Stimulated activated CD4-positive, alpha-beta T cell treated with anti-CD3 and anti-CD28 coated beads, Interleukin-4, amount 100 ng/mL, for 48 hours (primary cell): ENCODE results near the gene KAZN.
A peak's percentile ranks its signal among the peaks of the same experiment; 100 is the strongest.

Experiments used
- DNase-seq, 2 donors: peaks; one replicate each; pipeline ENCODE4 v3.0.0-alpha.2; 2020; ENCODE audit warnings: low read depth in 2 of 2

Gene KAZN

DNA sequence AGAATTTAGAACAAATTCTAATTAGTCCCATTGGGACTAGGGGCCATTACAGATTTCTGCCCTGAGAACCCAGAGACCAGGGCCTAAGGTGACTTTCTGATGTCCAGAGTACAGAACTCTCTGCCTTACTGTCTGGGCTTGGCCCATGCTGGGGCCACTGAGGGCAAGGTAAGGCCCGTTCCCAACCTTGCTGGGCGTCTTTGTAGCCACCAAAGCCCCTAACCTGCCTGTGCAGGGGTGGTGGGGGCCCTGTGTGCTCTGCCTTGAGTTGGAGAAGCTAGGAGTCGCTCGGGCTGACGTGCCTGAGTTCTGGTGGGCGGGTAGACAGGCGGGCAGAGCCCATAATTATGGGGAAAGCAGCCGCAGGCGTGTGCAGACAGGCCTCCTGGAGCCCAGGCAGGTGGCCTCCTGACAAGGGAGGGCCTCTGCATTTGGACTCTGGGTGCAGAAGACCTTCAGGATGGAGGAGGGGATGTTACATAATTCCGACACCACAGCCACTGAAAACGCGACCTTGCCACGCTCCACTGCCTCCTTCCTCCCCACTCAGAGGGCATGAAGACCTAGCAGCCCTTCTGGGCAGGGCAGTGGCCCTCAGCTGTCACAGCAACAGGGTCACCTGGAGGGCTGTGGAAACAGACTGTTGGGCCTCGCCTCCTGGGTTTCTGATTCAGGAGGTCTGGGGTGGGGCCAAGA lies 315.1 kb downstream of the KAZN start:
- no peak for DNase-seq

DNA sequence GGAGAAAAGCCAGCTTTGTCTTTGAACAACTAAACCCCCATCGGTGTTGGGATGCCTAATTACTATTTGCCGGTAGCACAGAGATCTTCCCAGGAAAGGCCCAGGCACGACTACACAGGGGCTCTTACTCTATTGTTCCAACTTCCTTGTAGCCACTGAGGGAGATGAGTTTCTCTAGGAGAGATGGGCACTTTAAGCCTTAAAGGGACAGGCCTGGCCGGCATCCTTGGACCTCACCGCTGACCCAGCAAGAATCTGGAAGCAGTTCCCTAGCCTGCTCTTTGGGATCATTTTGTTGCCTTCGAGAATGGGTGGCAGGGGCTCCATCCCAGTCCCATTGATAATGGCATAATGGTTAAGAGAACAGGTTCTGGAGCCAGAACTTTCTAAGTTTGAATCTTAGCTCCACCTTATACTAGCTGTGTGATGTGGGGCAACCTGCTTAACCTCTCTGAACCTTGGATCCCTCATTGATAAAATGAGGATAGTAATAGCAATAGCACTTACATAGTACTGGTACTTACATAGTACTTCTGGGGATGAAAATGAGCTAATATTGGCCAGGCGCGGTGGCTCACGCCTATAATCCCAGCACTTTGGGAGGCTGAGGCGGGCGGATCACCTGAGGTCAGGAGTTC lies 316.0 kb downstream of the KAZN start:
- no peak for DNase-seq

DNA sequence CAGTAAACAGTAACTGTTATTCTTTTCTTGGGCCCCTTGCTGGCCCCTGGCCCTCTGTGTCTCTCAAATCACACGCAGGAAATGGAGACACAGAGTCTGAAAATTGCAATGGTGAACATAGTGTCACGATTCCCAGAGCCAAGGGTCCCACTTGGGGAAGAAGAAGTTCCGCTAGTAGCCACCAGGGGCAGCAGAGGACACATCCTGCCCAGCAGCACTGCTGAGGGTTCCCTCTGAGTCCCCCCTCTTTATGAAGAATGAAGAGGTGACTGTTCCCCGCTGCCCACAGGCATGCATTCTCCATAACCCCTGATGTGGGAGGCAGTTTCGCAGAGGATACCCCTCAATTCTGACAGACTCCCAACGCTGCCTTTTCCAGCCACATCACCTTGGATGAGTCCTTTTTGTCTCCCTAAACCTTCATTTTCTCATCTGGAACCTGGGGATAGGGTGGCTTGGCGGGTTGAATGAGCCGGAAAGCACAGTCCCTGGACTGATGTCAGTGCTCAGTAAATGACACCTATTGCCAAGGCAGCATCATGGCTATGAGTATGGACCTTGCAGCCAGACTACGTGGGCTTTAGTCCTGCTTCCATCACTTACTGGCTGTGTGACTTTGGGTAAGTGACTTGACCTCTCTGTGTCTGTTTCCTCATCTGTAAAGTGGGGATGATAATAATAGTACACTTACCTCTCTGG lies 317.0 kb downstream of the KAZN start:
- peak; percentile 23 to 31 for DNase-seq

DNA sequence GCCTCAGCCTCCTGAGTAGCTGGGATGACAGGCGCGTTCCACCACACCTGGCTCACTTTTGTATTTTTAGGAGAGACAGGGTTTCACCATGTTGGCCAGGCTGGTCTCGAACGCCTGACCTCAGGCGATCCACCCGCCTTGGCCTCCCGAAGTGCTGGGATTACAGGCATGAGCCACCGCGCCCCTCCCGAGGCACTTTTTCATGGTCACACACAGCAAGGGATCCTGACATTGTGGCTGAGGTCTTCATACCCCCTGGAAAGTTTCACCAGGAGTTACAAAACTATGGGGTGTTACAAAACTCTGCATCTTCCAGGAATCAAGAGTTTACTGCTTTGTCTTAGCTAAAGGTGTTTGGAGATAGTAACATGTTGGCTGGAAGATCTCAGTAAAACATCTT lies 320.8 kb downstream of the KAZN start:
- no peak for DNase-seq

- no peak for DNase-seq
Observed at GRCh38 chr1:14919751-14920150, 321.3 kb downstream of the KAZN start.

- no peak for DNase-seq
Observed at GRCh38 chr1:14921057-14921456, 322.6 kb downstream of the KAZN start.

- DNase-seq, result no peak
Observed at GRCh38 chr1:14922942-14923726, 324.6 kb downstream of the KAZN start.

- DNase-seq, result peak; percentile 8 to 13
Observed at GRCh38 chr1:14923727-14924452, 325.4 kb downstream of the KAZN start.

DNA sequence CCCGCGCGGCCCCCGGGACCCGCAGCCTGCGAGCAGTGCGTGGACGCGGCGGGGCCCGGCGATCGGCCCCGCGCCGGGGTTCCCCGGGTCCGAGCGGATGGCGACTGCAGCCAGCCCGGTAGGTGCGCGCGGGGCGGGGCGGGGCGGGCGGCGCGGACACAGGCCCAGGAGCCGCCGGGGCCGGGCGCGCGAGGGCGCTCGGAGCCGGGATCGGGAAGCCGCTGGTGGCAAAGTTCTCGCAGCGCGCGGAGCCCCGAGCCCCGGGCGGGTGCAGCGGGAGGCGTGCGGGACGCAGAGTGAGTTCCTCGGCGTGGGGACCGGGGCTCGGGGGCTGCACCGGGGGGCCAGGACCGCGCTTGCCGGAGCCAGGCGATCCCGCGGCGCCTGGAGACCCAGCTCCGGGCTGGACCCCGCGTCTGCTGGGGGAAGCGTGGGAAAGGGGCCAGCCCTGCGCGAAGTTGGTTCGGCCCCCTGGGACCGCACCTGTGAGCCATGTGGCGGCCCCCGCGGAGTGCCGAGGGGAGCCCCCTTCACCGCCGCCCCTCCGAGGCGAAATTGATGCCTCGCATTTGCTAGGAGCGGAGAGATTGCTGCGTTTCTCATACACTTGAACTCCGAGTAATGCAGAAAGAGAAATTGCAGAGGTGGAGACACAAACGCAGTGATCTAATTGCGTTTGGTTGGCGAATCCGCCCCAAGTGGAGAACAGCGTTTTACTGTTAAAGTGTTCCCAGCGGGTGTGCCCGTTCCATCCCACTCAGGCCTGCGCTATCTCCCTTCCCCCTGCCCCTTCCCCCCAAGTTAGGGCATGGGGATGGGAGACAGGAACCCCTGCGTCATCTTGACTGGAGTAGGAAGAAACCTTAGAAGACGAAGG lies 326.2 kb downstream of the KAZN start:
- DNase-seq, result no peak

- no peak for DNase-seq
Observed at GRCh38 chr1:14925336-14926136, 327.1 kb downstream of the KAZN start.

GRCh38 chr1:14926229-14926628 lies 327.7 kb downstream of the KAZN start:
- DNase-seq, result no peak

DNA sequence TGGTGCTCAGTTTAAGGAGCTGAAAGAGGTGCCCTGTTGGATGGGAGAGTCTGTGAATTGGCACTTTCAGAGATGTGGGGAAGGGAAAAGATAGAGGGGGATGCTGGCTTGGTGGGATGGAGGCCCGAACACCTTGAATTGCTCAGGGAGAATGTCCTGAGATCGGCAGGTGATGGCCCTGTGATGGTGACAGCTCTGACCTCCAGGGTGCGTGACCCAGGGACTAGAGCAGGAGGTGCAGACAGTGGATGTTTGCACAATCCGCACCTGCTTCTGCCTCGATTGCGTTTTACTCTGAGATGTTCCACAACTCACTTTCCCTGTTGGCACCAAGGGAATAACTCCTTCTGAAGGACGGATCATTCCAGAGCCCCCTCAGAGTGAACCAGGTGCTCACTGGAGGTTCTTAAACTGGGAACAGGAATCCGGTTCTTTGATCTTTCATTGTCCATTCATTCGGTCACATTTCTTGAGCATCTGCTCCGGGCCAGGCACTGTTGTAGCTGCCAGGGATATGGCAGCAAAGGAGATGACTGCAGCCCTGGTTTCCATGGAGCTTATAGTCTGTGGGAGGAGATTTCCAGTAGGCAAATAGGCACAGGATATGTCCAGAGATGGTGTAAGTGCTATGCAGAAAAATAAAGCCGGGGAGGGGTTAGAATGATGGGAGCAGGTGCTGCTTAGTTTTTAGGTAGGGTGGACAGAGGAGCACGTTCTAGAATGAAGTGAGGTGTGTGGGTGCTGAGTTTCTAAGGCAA lies 328.5 kb downstream of the KAZN start:
- no peak for DNase-seq

DNA sequence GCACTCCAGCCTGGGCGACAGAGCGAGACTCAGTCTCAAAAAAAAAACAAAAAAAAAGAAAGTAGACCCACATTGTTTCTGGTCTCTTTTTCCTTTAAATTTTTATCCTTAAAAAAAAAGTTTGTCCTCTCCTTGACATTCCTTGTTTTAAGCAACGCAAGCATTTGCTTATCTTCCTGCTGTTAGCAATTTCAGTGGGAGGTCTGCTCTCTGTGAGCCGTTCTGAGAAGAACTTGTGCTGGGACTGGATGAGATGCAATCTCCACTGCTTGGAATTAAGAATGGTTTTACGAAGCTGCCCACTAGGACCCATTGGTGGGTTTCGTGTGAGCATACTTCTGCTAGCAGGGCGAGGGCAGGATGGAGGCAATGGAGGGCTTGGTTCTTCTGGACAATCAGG lies 329.9 kb downstream of the KAZN start:
- DNase-seq, result no peak

DNA sequence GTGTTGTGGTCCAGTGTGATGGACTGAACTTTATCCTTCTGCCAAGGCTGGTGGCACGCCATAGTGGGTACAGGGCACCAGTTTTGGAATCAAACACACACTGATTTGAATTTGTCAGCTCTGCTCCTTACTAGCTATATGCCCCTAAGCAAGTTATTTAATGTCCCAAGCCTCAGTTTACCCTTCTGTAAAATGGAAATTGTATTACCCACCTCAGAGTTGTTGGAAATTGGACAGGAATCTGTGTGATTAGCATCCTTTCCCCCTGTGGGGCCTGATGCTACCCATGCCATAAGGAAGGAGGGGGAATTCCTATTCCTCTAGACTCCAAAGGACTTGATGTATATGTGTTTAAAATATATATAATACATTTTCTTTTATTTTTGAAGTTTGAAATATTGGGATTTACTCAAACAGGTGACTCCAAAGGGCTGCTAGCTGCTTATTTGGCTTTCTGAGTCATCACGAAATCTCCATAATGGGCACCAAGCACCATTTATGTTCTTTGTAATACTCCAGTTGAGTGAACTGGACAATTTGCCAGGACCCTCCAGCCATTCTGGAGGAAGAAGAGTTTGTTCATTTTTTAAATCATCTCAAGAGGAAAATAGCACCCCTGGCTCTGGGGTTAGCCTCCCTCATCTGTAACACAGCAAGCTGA lies 330.5 kb downstream of the KAZN start:
- no peak for DNase-seq

- no peak for DNase-seq
Observed at GRCh38 chr1:14929547-14930246, 331.2 kb downstream of the KAZN start.

DNA sequence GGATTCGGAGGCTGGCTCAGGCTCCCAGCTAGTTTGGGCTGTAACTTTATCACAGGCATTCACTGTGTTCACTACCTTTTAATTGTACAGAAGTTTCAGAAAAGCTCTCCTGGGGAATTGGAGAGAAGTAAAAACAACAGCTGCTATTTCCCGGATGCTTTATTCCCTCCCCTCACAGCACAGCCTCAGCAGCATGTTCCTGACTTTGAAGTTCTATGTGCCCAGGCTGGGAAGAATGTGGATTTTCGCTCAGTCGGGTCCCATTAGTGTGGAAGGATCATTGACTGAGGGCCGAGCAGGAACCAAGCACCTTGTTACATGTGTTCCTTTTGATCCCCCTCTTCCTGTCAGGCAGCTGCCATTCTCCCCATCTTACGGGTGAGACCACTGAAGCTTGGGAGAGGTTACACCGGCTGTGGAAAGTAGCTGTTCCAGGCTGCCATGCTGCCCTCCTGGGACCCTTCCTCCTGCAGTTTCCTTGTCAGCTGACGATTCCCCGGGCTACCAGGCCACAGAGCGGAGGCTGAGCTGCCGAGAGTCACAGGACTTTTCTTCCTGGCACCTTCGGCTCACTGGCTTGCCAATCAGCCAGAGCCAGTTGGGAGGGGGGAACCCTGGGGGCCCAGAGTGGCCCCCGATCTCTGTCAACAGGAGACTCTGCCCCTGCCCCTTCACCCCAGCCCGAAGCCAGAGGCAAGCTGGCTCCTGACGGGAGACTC lies 331.9 kb downstream of the KAZN start:
- DNase-seq, result no peak

DNA sequence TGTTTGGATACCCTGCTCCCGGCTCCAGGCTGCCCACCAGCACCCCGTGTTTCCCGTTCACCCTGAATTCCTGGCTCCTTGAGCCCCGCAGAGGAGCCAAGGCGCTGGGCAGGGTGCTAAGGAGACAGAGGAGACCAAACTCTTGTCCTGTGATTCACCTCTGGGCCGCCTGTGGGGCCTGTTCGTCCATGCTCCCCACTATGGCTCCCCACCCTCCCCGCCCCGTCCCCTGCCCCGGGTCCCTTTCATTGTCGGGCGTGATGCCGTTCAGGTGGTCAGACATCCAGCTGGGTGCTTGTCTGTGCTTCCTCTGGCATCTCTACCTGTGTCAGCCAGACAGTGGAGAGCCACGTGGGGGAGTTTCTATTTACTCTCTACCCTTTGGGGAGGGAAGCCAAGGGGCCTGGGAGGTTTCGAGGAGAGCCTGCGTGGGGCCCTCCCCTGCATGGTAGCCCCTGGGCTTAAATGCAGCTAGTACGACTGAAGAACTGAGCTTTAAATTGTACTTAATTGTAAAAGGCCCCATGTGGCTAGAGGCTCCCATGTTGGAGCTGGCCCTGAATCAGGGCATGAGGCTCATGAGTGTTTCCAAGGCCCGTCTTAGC lies 333.7 kb downstream of the KAZN start:
- DNase-seq, result no peak
